Suppressor macrophage treated with lipopolysaccharide for 4 hours (primary cell): ENCODE measurements around the gene TRIM28.

Experiments
- DNase-seq: peaks from one replicate; pipeline ENCODE4 v3.0.0-alpha.2; 2020

Gene TRIM28

GRCh38 chr19:58550362-58551122 lies 6.7 kb downstream of the TRIM28 start:
- no peak for DNase-seq

- no peak for DNase-seq
Observed at GRCh38 chr19:58551123-58551497, 7.2 kb downstream of the TRIM28 start.

DNA sequence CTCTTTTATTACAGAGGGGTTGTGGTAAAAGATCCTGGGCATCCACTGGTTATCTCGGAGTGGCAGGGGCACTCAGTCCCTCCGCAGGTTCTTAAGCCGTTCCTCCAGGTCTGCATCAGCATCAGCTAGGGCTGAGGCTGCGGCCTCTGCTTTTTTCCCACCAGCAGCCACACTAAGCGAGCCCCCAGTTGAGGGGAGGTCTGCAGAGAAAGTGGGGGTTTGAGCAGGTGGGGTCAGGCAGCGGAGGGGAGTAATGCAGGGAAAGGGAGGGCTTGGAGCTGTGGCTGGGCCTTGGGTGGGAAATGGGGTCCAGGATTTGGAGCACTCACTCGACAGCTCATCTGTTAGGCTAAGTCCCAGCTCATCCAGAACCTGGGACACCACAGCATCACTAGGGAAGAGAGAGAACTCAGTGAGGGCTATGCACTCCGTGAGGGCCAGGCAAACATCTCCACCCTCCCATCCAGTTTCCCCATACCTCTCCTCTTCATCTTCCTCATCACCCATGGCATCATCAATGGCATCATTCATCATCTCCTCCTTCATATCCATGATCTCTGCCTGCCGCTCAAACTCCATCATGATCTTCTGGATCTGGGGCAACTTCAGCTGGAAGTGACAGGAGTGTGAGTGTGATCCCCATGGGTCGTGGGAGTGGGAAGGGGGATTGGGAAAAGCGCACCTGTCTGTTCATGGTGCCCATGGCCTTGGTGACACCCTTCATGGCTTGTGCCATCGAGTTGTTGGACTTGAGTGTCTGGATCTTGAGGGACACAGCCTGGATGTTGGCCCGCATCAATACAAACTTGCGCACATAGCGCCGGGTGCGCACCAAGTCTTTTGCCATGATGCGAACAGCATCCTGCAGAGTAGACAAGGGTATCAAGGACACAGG lies 8.0 kb downstream of the TRIM28 start:
- no peak for DNase-seq

DNA sequence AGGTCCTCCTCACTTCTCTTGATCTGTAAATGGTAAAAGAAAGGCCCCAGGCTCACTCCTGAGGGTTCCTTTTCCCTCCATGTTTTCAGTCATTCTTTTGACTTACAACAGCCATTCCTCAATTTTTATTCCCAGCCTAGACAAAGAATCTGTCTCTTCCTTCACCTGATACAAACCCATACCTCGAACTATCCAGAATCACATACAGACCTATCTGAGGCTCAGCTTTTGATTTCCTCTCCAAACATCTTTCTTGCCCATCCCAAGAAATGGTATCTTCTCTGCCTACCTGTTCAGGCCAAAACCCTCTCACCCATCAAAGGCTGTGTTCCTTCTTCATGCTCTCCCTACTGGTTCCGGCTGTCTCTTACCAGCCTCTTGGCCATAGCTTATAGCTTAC lies 8.8 kb downstream of the TRIM28 start:
- DNase-seq: no peak

GRCh38 chr19:58553799-58554493 lies 10.1 kb downstream of the TRIM28 start:
- DNase-seq: no peak

DNA sequence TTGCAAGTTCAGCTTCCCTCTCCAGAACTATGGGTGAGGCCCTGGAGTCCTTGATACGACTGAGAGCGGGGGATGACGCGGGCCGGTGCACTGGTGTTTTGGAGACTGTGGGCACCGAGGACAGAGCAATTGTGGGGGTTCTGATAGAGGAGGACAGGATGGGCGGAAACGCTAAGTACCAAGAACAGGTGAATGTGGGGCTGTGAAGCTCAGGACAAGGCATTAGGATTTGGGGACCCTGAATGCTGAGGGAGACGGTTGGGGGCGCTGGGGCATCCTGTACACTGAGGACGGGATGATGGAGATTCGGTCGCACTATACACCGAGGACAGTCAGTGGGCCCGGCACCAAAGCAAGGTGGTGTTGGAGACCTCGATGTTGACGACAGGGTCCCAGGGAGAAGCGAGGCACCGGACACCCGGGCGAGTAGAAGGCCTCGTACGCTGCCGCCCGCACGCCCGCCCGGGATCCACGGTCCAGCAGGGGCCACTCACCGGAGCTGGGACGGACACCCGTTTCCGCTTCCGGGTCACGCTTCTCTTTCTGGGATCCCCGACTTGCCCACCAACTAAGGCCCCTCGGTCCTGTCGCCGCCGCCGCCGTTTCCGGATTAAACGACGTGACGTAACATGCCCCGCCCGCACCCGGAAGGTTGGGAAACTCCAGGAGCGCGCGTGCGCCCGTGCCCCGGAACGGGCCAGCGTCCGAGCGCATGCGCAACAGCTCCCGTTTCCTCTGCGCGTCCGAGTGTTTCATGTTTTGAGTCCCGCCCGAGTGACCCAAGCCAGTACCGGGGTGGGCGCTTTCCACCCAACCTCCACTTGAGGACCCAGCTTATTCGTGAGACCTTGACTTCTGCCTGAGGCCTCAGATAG lies 10.9 kb downstream of the TRIM28 start, which contains the start of gene CHMP2A:
CHMP2A (minus strand) TSS at position 612 of the 875 bp plus-strand sequence. CDS start 893 bp downstream, outside the sequence.
- DNase-seq: peak; percentile 99

GRCh38 chr19:58555369-58555885 lies 11.6 kb downstream of the TRIM28 start:
- DNase-seq: no peak

DNA sequence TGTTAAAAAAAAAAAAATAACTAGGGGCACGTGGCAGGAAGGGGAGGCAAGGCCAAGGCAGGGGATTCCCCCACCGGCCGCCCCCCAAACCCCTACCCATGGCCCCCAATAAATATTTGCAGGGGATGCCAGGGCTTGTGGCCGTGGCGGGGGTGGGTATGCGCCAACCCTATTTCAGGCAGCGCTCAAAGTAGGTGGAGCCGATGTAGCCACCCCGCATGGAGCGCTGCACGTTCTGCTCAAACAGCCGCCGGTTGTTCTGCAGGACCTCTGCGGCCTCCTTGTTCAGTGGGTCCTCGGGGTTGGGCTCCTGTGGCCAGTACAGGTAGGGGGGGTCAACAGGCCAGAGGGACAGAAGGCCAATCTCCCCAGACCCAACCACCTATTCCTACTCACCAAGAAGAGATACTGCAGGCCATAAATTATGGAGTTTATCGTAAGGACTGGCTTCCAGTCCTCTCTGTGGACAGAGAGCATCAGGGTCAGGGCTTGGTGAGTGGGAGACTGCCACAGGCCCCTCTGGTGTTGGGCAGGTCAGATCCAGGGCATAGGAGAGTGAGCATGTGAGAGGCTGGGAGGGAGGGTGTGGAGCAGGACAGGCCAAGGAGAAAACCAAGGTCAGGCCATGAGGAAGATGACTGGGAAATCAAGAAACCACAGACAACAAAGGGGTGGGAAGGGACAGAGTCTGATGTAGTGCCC lies 12.2 kb downstream of the TRIM28 start:
- no peak for DNase-seq

- no peak for DNase-seq
Observed at GRCh38 chr19:58556622-58557220, 12.9 kb downstream of the TRIM28 start.

DNA sequence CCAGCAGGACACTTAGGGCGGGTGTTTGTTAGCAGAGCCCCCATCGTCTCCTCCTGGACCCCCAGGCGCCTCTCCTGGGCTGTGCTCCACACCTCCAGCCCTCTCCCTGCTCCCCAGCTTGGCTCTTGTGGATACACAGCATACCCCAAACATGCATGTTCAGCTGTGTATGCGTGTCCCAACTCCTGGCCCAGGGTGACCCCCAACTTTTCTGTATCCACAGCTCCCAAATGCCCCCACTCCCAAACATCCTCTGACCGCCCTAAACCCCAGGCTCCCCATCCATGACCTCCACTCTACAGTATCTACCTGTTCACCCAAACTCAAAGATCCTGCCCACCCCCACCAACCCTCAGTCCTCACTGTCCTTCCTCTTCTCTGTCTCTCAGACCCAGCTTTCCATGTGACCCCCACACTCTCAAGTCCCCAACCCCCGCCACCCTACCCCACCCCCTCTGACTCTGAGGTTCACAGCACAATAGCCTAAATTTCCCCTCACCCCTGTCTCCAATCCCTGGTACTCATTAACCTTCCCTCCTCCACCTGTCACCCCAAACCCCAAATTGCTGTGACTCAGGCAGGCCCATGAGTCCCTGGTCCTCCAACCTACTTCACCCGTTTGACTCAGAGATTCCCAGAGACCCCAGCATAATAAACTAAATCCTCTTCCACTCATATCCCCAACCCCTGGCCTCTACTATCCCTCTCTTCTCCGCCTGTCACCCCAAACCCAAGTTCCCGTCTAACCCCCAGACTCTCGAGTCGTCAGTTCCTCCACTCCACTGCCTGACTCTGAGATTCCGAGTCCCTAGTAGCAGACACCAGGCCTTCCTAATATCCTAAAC lies 13.6 kb downstream of the TRIM28 start:
- no peak for DNase-seq

- DNase-seq: peak; percentile 38
Observed at GRCh38 chr19:58558066-58558622, 14.3 kb downstream of the TRIM28 start, which contains the start of gene UBE2M. UBE2M (minus strand) TSS chr19:58558611; CDS start chr19:58558381, 230 bp downstream.

DNA sequence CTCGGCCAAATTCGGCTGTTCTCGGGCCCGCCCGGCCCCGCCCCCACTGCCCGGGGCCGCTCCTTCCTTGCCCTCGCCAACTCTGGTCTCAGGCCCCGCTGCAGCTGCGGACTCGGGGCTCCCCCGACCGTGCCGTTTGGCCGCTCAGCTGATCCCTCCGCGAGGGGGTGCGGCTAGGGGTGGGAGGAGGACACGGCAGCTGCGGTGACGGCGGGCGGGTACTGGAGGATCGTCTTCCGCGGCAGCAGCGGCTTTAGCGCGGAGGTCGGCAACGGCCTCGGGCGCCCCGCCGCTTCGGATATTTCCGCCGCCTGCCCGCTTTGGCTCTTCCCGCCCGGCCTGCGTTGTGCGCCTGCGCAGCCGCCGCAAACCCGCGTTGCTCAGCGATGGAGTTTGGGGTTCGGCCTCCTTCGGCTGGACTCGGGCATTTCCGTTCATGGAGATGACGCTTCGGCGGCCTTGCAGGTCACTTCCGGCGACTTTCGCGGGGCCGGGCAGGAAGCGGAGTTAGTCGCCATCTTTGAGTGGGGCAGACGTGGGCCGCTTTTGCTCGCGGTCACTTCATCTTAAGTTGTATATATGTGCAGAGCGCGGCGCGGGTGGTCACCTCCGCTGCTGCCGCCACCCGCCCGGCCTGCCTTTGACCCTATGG lies 14.9 kb downstream of the TRIM28 start:
- peak; percentile 99 for DNase-seq

DNA sequence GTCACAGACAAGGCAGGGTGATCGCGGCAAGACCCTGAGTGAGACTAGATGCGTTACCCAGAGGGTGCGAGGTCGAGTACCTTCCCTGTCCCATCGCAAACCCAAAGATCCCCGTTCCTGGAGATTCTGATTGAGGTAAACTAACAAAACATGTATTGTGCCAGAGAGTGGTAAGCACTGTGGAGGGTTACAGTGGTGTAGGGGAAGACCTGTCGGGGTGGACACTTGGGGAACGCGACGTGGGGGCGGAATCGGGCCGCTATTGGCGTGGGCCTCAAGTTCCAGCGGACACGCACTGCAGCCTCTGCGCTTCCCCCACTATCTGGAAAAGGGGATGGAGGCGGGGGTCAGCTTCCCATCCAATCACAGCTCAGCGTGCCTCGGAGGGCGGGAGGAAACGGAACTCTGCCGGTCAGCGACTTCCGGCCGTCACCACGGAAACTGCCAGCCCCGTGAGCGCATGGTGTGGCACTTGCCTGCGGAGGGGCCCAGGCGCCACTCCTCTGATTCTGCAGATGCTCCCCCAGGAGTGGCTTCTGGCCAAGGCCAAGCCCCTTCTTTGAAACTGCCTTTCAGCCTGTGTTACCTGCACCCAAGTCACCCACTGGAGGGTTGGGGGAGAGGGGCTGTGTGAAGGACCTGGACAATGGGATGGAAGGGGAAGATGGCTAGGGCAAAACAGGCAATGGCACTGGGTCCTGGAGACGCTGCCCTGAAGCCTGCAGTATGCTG lies 15.6 kb downstream of the TRIM28 start:
- DNase-seq: peak; percentile 89

DNA sequence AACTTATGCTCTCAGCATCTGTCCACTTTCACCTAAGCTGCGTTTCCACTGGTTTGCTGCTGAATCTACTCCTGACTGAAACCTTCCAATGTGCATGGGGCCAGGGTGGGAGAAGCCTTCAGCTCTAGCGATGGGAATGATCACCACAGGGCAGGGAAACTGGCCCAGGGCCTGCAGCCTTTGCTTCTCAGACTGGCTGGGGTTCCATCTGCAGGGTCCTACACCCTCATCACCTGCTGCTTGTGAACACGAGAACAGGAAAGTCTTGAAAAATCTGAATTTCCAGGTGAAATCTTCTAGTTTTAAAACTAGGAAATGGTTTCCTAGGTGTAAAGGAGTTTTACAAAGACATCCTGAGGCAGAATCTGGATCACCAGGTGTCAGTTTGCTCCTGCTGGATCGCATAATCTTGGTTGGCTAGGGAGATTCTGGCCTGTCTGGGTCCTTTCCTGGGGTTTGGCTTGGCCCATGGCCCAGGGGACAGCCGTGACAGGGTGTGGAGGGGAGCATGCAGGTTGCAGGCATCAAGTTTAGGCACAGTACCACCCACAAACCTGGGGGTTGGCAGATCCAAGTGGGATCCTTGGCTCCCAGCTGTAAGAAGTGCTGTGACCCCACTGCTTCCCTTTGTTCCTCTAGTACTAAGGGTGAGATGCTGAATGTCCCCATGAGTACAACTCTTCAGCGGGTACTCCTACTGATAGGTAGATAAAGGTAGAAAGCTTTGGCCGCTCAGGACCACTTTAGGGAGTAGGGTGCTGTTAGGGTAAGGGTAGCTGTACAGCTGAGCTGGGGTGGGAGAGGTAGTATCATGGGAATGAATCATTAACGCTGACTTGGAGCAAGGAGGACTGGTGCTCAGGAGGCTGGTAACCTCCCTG lies 16.4 kb downstream of the TRIM28 start:
- DNase-seq: no peak

- no peak for DNase-seq
Observed at GRCh38 chr19:58560921-58561320, 17.1 kb downstream of the TRIM28 start.

- no peak for DNase-seq
Observed at GRCh38 chr19:58561373-58562121, 17.7 kb downstream of the TRIM28 start.
